DND-41 (cell line): ENCODE data around the gene CPA4.

ENCODE experiments used
- EZH2 ChIP-seq: IDR thresholded peaks from 3 replicates; pipeline ENCODE4 v1.6.1; 2012; ENCODE audit warnings: borderline replicate concordance, low read depth, mild to moderate bottlenecking, moderate library complexity, low read length, inconsistent platforms; ENCODE audit not compliant: severe bottlenecking
- TF ChIP-seq, protein P1 (sequence below): IDR thresholded peaks from 2 replicates; pipeline ENCODE4 v1.5.1; 2012; ENCODE audit warnings: borderline replicate concordance, low read length, moderate library complexity, mild to moderate bottlenecking; ENCODE audit not compliant: poor library complexity, severe bottlenecking; ENCODE audit errors: extremely low read depth

DNA sequence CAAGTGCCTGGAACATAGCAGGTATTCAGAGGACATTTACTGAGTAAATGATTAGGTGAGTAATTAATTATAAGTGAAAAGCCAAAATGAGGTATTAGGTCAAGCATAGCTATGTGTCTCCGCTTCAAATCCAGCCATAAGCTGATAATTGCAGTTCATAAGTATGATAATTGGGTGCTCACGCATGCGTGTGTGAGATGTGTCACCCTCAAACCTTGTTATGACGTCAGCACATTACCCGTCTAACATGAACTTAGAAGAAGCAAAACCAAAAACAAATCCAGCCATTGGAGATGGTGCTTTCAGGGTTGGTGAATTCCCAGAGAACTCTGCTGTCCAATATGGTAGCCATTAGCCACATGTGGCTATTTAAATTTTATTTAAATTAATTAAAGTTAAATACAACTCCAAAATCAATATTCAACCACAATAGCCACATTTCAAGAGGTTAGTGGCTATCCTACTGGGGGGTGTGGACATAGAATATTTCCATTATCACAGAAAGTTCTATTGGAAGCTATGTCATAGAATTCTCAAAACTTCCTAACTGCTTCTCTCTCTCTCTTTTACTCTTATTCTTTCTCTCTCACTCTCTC, 51.4 kb downstream of the CPA4 start, which contains the start of gene CPA5:
- TF ChIP-seq, protein P1, sequence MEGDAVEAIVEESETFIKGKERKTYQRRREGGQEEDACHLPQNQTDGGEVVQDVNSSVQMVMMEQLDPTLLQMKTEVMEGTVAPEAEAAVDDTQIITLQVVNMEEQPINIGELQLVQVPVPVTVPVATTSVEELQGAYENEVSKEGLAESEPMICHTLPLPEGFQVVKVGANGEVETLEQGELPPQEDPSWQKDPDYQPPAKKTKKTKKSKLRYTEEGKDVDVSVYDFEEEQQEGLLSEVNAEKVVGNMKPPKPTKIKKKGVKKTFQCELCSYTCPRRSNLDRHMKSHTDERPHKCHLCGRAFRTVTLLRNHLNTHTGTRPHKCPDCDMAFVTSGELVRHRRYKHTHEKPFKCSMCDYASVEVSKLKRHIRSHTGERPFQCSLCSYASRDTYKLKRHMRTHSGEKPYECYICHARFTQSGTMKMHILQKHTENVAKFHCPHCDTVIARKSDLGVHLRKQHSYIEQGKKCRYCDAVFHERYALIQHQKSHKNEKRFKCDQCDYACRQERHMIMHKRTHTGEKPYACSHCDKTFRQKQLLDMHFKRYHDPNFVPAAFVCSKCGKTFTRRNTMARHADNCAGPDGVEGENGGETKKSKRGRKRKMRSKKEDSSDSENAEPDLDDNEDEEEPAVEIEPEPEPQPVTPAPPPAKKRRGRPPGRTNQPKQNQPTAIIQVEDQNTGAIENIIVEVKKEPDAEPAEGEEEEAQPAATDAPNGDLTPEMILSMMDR, result no peak
- TF ChIP-seq EZH2, result no peak
